ENCODE measurements around the gene ST8SIA5.
"Not testable (repeated sequence)": the region's sequence is repeated elsewhere in the genome, so short reads cannot be mapped to it uniquely, and the experiment has no call there.

The ST8SIA5 gene, protein sequence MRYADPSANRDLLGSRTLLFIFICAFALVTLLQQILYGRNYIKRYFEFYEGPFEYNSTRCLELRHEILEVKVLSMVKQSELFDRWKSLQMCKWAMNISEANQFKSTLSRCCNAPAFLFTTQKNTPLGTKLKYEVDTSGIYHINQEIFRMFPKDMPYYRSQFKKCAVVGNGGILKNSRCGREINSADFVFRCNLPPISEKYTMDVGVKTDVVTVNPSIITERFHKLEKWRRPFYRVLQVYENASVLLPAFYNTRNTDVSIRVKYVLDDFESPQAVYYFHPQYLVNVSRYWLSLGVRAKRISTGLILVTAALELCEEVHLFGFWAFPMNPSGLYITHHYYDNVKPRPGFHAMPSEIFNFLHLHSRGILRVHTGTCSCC

GRCh38 chr18:46756559-46757201 lies at the start of gene ST8SIA5:
Gene ST8SIA5 (minus strand): TSS chr18:46757053. CDS start chr18:46756508, 545 bp downstream.
- DNase-seq (ENCODE audit: low read depth, low spot score): no peak

GRCh38 chr18:46795945-46796344 lies 39.1 kb upstream of the ST8SIA5 start:
- not testable (repeated sequence) for DNase-seq (ENCODE audit: low read depth, low spot score)

DNA sequence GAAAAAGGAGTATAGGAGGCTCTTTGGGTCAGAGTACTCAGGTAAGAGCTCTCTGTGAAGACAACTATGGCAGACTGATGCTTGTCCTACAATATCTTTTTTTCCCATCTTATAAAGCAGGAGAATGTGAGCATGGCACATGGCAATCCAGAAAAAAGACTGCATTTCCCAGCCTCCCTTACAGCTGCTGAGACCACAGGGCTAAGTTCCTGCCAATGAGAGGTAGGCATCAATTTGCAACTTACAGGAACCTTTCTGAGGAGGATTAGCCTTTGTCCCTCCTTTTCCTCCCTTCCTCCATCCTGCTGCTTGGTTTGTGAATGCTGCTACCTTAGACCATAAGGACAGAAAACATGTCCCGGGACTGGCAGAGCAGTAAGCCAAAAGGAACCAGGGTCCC lies 37.8 kb upstream of the ST8SIA5 start:
- no peak for DNase-seq (ENCODE audit: low read depth, low spot score)

DNA sequence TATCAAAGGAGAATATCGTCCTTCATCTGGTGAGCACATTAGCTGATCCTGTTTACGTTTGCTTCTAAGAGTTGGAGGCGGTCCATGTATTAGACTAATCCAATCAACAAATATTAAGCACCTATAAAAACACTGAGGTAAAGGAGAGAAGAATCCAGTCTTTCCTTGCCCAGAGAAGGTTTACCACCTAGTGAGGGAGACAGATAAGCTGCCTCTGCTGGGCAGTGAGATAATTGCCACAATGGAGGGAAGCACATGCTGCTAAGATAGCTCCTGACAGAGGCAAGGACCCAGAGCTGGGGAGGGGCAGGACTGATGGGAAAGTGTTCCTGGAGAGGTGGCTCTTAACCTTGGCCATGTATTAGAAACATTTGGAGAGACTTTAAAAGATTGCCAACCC lies 36.7 kb upstream of the ST8SIA5 start:
- DNase-seq (ENCODE audit: low read depth, low spot score): no peak

- no peak for DNase-seq (ENCODE audit: low read depth, low spot score)
These were observed 32.2 kb upstream of the ST8SIA5 start for GRCh38 chr18:46789088-46789487.

- DNase-seq (ENCODE audit: low read depth, low spot score): no peak
These were observed 30.8 kb upstream of the ST8SIA5 start for GRCh38 chr18:46787674-46788073.

DNA sequence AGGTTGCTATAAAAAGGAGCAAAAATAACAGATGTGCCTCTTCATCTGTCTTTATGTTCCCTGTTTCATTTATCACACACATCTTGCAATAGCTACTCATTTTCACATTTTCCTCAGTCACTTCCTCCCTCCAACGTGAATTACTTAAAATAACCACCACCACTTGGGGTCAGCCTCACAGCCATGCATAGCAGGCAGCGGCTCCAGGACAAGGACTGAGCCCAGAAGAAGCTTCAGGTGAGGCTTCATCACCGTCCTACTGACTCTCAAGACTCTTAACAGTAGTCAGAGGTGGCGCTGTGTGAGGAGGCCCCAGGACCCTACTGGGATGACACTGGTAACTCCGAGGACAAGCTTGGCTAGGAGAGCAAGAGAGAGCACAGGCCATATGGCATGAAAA lies 15.5 kb upstream of the ST8SIA5 start:
- no peak for DNase-seq (ENCODE audit: low read depth, low spot score)

DNA sequence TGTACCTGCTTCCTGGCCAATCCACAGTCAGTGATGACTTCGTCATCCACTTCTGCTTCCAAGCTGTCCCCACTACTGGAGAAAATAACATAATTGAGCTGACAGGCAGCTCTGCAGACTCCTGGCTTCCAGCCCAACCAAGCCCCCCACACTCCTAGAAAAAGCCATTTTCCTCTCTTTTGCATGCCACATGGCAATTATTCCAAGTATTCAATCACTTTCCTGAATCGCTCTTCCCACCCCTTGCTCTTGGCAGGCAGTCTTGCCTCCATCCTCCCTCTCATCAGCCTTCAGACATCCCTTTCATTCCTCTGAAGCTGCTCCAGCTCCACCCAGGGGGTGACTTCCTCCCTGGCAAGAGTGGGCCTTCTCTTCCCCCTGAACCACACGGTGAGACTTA lies 14.3 kb upstream of the ST8SIA5 start:
- no peak for DNase-seq (ENCODE audit: low read depth, low spot score)

GRCh38 chr18:46770708-46771107 lies 13.9 kb upstream of the ST8SIA5 start:
- no peak for DNase-seq (ENCODE audit: low read depth, low spot score)

DNA sequence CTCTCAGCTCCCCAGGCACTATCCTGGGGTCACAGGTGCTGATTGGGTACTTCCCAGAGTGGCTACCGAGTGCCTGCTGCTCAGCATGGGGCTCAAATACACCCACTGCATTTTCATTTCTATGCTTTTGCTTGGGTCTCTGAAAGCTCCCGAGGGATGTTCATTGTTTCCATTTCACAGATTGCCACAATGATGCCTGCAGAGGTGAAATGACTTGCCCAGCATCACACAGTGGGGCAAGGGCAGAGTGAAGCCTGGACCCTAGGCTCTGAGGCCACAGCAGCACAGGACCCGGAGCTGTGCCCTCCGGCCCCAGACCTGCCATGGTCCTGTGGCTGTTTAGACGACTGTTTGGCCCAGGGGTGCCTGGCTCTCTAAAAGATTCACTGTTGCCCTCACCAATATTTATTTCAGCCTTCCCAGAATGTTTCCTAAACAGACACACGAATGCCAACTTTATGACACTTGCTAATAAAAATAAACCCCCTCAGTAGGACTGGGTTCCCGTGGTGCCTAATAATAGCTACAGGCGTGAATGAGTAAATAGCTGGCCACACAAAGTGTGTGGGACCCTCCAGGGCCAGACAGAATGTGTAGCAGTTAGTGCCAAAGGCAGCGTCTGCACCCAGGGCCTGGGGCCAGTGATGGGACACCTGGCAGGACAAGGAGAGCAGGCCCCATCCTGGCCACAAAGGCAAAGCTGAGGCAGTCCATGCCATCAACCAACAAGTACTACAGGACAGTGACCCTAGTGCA lies 11.5 kb upstream of the ST8SIA5 start:
- DNase-seq (ENCODE audit: low read depth, low spot score): no peak

DNA sequence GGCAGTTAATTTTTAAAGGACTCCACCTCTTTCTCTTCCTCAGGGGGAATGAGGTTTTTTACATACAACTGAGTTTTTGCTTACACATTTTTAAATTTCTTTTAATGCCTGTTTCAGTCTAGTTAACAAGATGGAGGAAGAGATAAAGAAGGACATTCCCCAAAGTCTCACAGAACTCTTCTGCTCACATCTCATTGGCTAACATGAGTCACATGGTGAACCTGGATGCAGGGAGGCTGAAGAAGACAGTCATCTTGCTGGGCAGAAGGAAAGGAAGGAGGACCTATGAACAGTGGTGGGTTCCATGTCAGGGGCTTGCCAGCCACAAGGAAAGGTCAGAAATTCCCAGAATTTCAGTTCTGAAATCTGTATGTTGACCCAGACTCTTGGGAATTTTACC lies 10.4 kb upstream of the ST8SIA5 start:
- DNase-seq (ENCODE audit: low read depth, low spot score): no peak

DNA sequence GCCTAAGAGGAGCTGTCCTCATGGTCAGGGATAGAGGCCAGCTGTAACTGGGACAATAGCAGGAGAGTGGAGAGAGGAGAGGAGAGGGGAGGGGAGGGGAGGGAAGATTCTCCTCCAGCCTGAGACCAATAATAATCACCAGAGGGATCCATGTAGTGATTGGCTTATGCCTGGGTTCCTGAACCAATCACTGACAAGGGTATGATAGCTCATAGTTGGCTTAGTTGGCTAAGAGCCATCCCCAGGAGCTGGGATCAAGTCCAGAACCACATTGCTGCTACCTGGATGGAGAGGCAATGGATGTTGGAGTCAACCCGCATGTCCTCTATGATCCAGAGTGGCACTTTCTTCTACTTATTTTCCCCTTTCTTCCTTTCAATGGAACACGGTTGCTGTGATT lies 7.7 kb upstream of the ST8SIA5 start:
- DNase-seq (ENCODE audit: low read depth, low spot score): no peak

DNA sequence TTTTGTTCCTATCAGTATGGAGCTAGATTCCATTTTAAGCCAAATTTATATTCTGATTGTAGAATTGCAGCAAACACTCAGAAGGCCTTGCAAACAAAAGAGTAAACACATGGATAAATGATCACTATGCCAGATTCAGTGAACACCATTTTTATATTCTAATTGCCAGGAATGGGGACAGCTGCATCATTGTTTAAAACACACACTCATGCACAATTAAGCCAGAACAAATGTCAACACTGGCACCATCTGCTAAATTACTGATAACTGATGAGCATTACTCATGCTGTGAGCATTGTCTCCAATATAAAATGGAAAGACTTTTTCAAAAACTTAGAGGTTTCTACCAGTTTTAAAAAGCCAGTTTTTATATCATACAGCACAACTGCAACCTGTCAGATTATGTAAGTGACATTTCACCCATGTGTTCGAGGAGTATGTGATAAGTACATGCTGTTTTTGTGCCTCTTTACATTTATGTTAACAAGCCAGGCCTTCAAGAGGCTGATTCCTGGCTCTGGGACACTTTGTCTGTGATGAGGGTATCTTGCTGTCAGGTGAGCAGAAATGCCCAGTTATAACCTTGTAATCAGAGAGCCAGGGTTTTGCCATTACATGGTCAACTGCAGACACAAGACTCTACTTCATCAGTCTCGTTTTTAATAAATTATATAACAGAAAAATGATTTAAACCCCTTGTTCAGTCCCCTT lies 4.4 kb upstream of the ST8SIA5 start:
- DNase-seq (ENCODE audit: low read depth, low spot score): no peak

- no peak for DNase-seq (ENCODE audit: low read depth, low spot score)
These were observed 3.0 kb upstream of the ST8SIA5 start for GRCh38 chr18:46759890-46760289.

DNA sequence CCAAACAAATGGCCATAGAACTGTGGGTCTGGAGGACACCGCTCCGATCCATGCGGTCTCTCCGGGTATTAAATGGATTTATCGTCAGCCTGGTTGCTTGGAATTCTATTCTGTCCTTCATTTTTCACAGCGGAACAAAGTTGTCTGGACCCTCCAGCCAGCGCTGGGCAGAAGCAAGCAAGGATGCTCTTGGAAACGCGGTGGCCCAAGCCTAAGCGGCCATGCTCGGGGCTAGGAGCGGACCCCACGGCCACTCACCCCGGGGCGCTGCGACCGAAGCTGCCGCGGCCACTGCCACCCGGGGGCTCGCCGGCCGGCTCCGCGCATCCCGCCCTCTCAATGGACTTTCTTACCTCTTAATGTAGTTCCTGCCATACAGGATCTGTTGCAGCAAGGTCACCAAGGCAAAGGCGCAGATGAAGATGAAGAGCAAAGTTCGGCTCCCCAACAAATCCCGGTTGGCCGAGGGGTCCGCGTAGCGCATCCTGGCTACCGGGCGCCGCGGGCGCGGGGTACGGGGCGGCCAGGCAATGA lies 761 bp downstream of the ST8SIA5 start:
- DNase-seq (ENCODE audit: low read depth, low spot score): no peak

DNA sequence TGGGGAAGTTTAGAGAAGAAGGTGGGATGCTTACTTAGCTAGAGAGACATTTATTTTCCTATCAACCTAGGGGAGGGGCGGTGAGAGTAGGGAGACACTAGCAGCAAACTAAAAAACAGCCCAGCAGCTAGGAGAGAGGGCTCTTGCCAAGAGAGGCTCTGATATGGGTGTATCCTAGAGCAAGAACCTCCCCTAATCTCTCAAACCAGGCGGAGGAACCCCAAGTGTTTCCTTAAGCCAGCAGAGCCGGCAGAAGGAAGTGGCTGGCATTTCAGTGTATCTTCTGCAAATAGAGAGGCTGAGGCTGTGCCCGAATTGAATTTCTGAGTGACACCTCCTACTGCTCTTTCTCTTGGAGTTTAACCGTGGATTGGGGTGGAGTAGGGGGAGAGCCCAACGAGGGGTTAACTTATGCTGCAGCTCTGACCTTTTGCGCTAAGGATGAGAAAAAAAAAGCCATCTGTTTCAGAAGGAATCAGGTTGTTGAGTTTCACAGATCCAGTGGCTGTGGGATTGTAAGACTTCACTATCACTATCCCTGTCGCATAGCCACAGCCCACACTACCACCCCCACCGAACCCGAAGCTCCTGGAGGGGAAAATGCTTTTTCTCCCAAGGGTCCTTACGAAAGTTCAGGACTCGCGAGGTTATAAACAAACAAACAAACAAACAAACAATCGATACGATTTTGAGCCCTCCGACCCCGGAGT lies 1.4 kb downstream of the ST8SIA5 start:
- DNase-seq (ENCODE audit: low read depth, low spot score): no peak

DNA sequence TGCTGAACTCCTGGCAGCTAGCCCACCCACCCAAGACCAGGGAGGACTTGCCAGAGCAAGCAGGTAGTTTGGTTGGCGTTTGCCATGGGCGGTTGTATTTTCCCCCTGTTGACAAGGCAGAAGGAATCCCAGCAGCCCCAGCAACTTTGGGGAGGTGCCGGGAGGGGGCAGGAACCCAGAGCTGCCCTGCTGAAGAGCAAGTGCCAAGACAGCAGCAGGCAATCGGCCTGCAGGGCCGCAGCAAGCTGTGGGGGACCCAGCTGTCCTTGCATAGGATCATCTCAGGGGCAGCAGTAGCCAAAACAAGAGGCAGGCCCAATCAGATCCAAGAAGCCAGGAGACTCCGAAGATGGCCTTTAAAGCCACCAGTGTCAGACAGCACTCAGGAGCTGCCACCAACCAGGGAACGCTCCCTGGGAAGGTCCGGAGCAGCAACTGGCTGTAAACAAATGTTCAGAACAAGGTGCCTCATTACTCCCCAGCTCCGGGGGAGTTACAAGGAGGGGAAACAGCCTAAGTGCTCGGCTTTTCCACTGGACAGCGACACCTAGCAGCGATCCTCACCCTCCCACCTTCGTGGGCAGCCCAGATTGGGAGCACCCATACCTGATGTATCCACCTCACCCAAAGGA lies 2.1 kb downstream of the ST8SIA5 start:
- DNase-seq (ENCODE audit: low read depth, low spot score): no peak

DNA sequence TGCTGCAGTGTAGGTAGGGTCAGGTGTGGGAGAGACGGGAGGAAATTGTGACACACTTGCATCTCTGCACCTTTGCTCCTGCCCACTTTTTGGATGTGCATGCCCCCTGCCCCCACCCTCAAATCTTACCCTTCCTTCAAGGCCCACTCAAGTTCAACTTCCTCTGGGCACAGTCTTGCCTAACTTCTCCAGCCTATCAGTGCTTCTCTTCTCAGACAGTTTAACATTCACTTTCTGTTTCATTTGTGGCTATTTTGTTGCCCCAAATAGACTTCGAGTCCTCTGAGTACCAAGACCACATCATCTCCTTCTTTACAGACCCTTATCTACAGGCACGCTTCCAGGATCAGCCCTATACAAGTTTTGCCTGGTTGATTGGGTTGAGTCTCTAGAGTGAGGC lies 2.7 kb downstream of the ST8SIA5 start:
- DNase-seq (ENCODE audit: low read depth, low spot score): no peak

- DNase-seq (ENCODE audit: low read depth, low spot score): no peak
These were observed 5.0 kb downstream of the ST8SIA5 start for GRCh38 chr18:46751882-46752281.

DNA sequence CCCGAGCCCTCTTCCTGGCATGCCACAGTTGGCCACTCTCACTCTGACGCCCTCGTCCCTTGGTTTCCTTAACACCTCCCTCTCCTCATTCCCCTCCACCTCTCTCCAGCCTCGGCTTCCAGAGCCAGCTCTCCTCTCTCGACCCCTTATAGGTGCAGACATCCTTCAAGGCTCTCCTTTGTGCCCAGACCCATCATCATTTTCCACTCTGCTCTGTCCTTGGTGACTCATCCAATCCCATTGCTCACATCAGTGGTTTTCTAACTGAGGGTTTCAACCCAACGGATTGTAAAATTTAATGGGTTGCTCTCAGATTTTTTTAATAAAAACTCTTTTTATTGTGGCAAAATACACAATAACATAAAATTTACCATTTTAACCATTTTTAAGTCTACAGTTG lies 6.2 kb downstream of the ST8SIA5 start:
- no peak for DNase-seq (ENCODE audit: low read depth, low spot score)

DNA sequence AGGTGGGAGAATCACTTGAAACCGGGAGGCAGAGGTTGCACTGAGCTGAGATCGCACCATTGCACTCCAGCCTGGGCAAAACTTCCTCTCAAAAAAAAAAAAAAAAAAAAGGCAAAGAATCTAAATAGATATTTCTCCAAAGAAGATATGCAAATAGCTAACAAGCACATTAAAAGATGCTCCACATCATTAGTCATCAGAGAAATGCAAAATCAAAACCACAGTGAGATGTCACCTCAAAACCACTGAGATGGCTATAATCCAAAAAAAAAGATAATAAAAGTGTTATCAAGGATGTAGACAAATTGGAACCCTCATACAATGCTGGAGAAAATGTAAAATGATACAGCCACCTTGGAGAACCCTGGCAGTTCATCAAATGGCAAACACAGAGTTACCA lies 8.4 kb downstream of the ST8SIA5 start:
- no peak for DNase-seq (ENCODE audit: low read depth, low spot score)
